Measurements from ENCODE around the gene MEIKIN.

DNA sequence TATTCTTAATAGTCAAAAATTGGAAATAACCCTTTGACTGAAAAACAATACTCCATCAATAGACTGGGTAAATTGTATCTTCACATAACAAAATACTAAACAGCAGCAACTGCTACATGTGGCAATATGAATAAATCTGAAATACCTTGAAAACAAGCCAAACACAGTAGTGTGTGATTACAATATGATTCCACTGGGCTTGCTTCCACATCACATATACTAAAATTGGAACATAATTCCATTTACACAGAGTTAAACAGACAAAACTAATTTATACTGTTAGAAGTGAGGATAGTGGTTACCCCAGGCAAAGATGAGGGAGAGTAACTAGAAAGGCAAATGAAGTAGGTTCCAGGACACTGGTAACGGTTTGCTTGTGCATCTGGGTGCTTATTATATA is 169.0 kb downstream of the MEIKIN start:
- TF ChIP-seq CTCF (IDR thresholded peaks at IDR 0.05), result no peak
- no peak for TF ChIP-seq POLR2A (IDR thresholded peaks at IDR 0.05)
